ENCODE data around the gene KIF1B. TPM values are rescaled to one million over a fixed set of nuclear protein-coding genes. Genes with fewer than 3 reads are reported as not detected.

The KIF1B gene
- total RNA-seq, 1 experiment from 2014 or later, result 70.1 TPM

- no peak for TF ChIP-seq AR (CRISPR knock-in tag; IDR thresholded peaks at IDR 0.05)
- no peak for TF ChIP-seq ZBTB43 (CRISPR knock-in tag; IDR thresholded peaks at IDR 0.05)
- no peak for TF ChIP-seq MXD4 (CRISPR knock-in tag; IDR thresholded peaks at IDR 0.05; ENCODE audit: borderline replicate concordance)
- TF ChIP-seq TEAD4 (CRISPR knock-in tag; IDR thresholded peaks at IDR 0.05), result no peak
- TF ChIP-seq HMGXB4 (CRISPR knock-in tag; IDR thresholded peaks at IDR 0.05), result no peak
Measured at GRCh38 chr1:10379676-10380075, 169.3 kb downstream of the KIF1B start (continued).

- Mint-ChIP-seq H3K9me3 (no peaks in the 10 kb centered on the region), H3K36me3 (peaks cover 44% of the 10 kb centered on the region), H3K27ac (no peak overlapping the region), H3K4me1 (no peaks in the 10 kb centered on the region), H3K27me3 (ENCODE audit: low read depth) (no peaks in the 10 kb centered on the region), H3K4me3 (no peak overlapping the region)
- CTCF ChIA-PET, result no interaction called here
- POLR2A ChIA-PET, result interaction anchor here (0.6 kb wide), 1 partner anchor 11 kb away, joined by 9 read pairs; no protein-coding TSS in a partner anchor
- DNase-seq (ENCODE audit: low spot score) (no peak), ATAC-seq (no peak)
- no peak for TF ChIP-seq ZNF396 (CRISPR knock-in tag; IDR thresholded peaks at IDR 0.05; ENCODE audit: borderline replicate concordance)
- TF ChIP-seq ATF2 (CRISPR knock-in tag; IDR thresholded peaks at IDR 0.05; ENCODE audit: borderline replicate concordance, low read depth), result no peak
- no peak for TF ChIP-seq ERG (CRISPR knock-in tag; IDR thresholded peaks at IDR 0.05)
- no peak for TF ChIP-seq ZBTB43 (CRISPR knock-in tag; IDR thresholded peaks at IDR 0.05)
- no peak for TF ChIP-seq CBFB (CRISPR knock-in tag; IDR thresholded peaks at IDR 0.05; ENCODE audit: low read depth)
- TF ChIP-seq HMGXB4 (CRISPR knock-in tag; IDR thresholded peaks at IDR 0.05), result no peak
- TF ChIP-seq HMGA2 (CRISPR knock-in tag; IDR thresholded peaks at IDR 0.05), result no peak
- no peak for TF ChIP-seq RELA (CRISPR knock-in tag; IDR thresholded peaks at IDR 0.05; ENCODE audit: borderline replicate concordance)
- TF ChIP-seq ETV6 (CRISPR knock-in tag; IDR thresholded peaks at IDR 0.05), result no peak
- TF ChIP-seq E2F5 (CRISPR knock-in tag; IDR thresholded peaks at IDR 0.05), result no peak
- no peak for TF ChIP-seq EMX1 (CRISPR knock-in tag; IDR thresholded peaks at IDR 0.05)
- no peak for TF ChIP-seq ZNF232 (CRISPR knock-in tag; IDR thresholded peaks at IDR 0.05)
- TF ChIP-seq USF2 (CRISPR knock-in tag; IDR thresholded peaks at IDR 0.05), result no peak
- TF ChIP-seq NFATC4 (CRISPR knock-in tag; IDR thresholded peaks at IDR 0.05), result no peak
- no peak for TF ChIP-seq FOXP4 (CRISPR knock-in tag; IDR thresholded peaks at IDR 0.05)
- TF ChIP-seq ZNF317 (CRISPR knock-in tag; IDR thresholded peaks at IDR 0.05; ENCODE audit: borderline replicate concordance, low read depth), result no peak
Measured at GRCh38 chr1:10380594-10381275, 170.4 kb downstream of the KIF1B start.
